Endodermal cell (in vitro differentiated cells): Measurements from ENCODE around the gene PEX1. TPM values are rescaled to one million over a fixed set of nuclear protein-coding genes. Genes with fewer than 3 reads are reported as not detected.
"Not testable (repeated sequence)": the region's sequence is repeated elsewhere in the genome, so short reads cannot be mapped to it uniquely, and the experiment has no call there.

Experiments used
- DNase-seq: peaks from one replicate; pipeline ENCODE4 v3.0.0-alpha.2; 2017
- H3K27ac ChIP-seq: 2 replicates; pipeline ENCODE4 v1.5.1; 2013; ENCODE audit warnings: mild to moderate bottlenecking, low read depth, low read length, moderate library complexity
- H3K27me3 ChIP-seq: 2 replicates; pipeline ENCODE4 v1.6.1; 2013; ENCODE audit warnings: mild to moderate bottlenecking, low read length, moderate library complexity; ENCODE audit not compliant: insufficient read depth, control insufficient read depth, poor library complexity, severe bottlenecking
- H3K36me3 ChIP-seq: 2 replicates; pipeline ENCODE4 v1.7.0; 2013; ENCODE audit warnings: mild to moderate bottlenecking, low read length, moderate library complexity; ENCODE audit not compliant: control insufficient read depth, insufficient read depth
- H3K4me1 ChIP-seq: one replicate; pipeline ENCODE4 v1.7.0; 2013; ENCODE audit warnings: low read length; ENCODE audit not compliant: control insufficient read depth, insufficient read depth
- H3K4me3 ChIP-seq: 2 replicates; pipeline ENCODE4 v1.5.1; 2013; ENCODE audit warnings: mild to moderate bottlenecking, low read length, moderate library complexity
- H3K9ac ChIP-seq: 2 replicates; pipeline ENCODE4 v1.6.1; 2013; ENCODE audit warnings: mild to moderate bottlenecking, low read length, moderate library complexity; ENCODE audit not compliant: poor library complexity, severe bottlenecking; ENCODE audit errors: extremely low read depth
- H3K9me3 ChIP-seq: 2 replicates; pipeline ENCODE4 v1.6.1; 2013; ENCODE audit warnings: mild to moderate bottlenecking, low read length, moderate library complexity; ENCODE audit not compliant: control insufficient read depth
- H3K27ac Mint-ChIP-seq: 2 replicates; pipeline ENCODE4 v1.8.0; 2020; ENCODE audit warnings: mixed read lengths
- H3K27me3 Mint-ChIP-seq: 2 replicates; pipeline ENCODE4 v1.8.0; 2021; ENCODE audit warnings: mild to moderate bottlenecking, mixed read lengths; ENCODE audit not compliant: insufficient read depth
- H3K36me3 Mint-ChIP-seq: 2 replicates; pipeline ENCODE4 v1.8.0; 2020; ENCODE audit warnings: low read depth, mixed read lengths
- H3K4me1 Mint-ChIP-seq: 2 replicates; pipeline ENCODE4 v1.8.0; 2020; ENCODE audit warnings: mixed read lengths
- H3K4me3 Mint-ChIP-seq: 2 replicates; pipeline ENCODE4 v1.8.0; 2020; ENCODE audit warnings: mild to moderate bottlenecking, moderate library complexity, mixed read lengths
- H3K9me3 Mint-ChIP-seq: 2 replicates; pipeline ENCODE4 v1.8.0; 2020; ENCODE audit warnings: mild to moderate bottlenecking, mixed read lengths
- CTCF ChIP-seq: fragments of 200-600 bp; sonication (generic); conservative IDR thresholded peaks from 2 replicates; pipeline ENCODE4 v1.5.0; 2021; ENCODE audit warnings: antibody characterized with exemption, mild to moderate bottlenecking
- WGBS, 2 experiments: methylation state at CpG; one replicate each; pipeline versions ENCODE4 v1.1.5 to v1.1.7; 2013; ENCODE audit warnings: missing lambda C conversion rate in 2 of 2, mixed read lengths in 1 of 2; ENCODE audit not compliant: insufficient coverage in 1 of 2, insufficient read length in 1 of 2; 5-methylcytosine and 5-hydroxymethylcytosine counted together
- total RNA-seq, 2 donors: library from RNA; stranded (reverse); fragmentation: NEBNext Ultra II Directional in 1 of 2; extraction: Animal tissue kit (Norgen Biotek cat#: 25700) in 1 of 2; gene quantifications; 2 replicates in 1 of 2; 3 replicates in 1 of 2; pipeline ENCODE4 v1.2.1, GENCODE V29; 2021

Gene PEX1
- total RNA-seq, 2 donors from 2014 or later: 26.1 to 34.0 TPM

- H3K27ac ChIP-seq, H3K9ac ChIP-seq, H3K4me1 ChIP-seq, H3K27me3 Mint-ChIP-seq, H3K27me3 ChIP-seq, H3K4me3 Mint-ChIP-seq, H3K4me3 ChIP-seq, H3K27ac Mint-ChIP-seq, H3K9me3 ChIP-seq, DNase-seq, H3K36me3 ChIP-seq: not testable (repeated sequence)
- Mint-ChIP-seq H3K36me3 (peaks cover 14% of the 10 kb centered on the region), H3K9me3 (peaks cover 11% of the 10 kb centered on the region), H3K4me1 (peaks cover 17% of the 10 kb centered on the region)
- 94 to 95% methylated on average over 9 to 10 of the region's 10 CpGs for WGBS, 2 experiments
Observed at GRCh38 chr7:92473989-92474388, 54.3 kb downstream of the PEX1 start.

GRCh38 chr7:92468589-92468988 lies 59.7 kb downstream of the PEX1 start:
- WGBS, 2 experiments: 93 to 100% methylated on average over 7 to 8 of the region's 9 CpGs
- peaks cover 26% of the 10 kb centered on the region for H3K9me3 Mint-ChIP-seq
- not testable (repeated sequence) for H3K4me1 ChIP-seq, H3K27me3 Mint-ChIP-seq, H3K4me3 Mint-ChIP-seq, H3K36me3 ChIP-seq, H3K4me1 Mint-ChIP-seq, H3K27me3 ChIP-seq, H3K9ac ChIP-seq, DNase-seq, H3K27ac ChIP-seq, H3K27ac Mint-ChIP-seq, H3K4me3 ChIP-seq, H3K9me3 ChIP-seq
- H3K36me3 Mint-ChIP-seq: peaks cover 28% of the 10 kb centered on the region

GRCh38 chr7:92466682-92467081 lies 61.6 kb downstream of the PEX1 start:
- 91% methylated on average over 2 of the region's 2 CpGs; no CpG with 5 or more reads in 1 of the 2 experiments for WGBS, 2 experiments
- no peak overlapping the region for H3K27ac ChIP-seq
- no peak overlapping the region for H3K27ac Mint-ChIP-seq
- H3K4me3 ChIP-seq: no peak overlapping the region
- peaks cover under 1% of the 10 kb centered on the region for H3K4me1 Mint-ChIP-seq
- no peak overlapping the region for H3K4me3 Mint-ChIP-seq
- no peak for TF ChIP-seq CTCF
- no peaks in the 10 kb centered on the region for H3K27me3 ChIP-seq
- H3K36me3 ChIP-seq: no peaks in the 10 kb centered on the region
- H3K36me3 Mint-ChIP-seq: peaks cover 28% of the 10 kb centered on the region
- H3K4me1 ChIP-seq: no peaks in the 10 kb centered on the region
- DNase-seq: no peak
- no peak overlapping the region for H3K9ac ChIP-seq
- peaks cover 26% of the 10 kb centered on the region for H3K9me3 Mint-ChIP-seq
- H3K9me3 ChIP-seq: peaks cover 5% of the 10 kb centered on the region
- H3K27me3 Mint-ChIP-seq: peaks cover 2% of the 10 kb centered on the region

GRCh38 chr7:92464515-92464914 lies 63.8 kb downstream of the PEX1 start:
- Mint-ChIP-seq H3K36me3 (peaks cover 19% of the 10 kb centered on the region), H3K4me3 (no peak overlapping the region), H3K27me3 (no peaks in the 10 kb centered on the region), H3K9me3 (peaks cover 20% of the 10 kb centered on the region), H3K4me1 (peaks cover 3% of the 10 kb centered on the region), H3K27ac (no peak overlapping the region)
- H3K27ac ChIP-seq: no peak overlapping the region
- no peak for DNase-seq
- 76 to 82% methylated on average over 3 of the region's 3 CpGs for WGBS, 2 experiments
- H3K4me3 ChIP-seq: no peak overlapping the region
- no peaks in the 10 kb centered on the region for H3K36me3 ChIP-seq
- no peak overlapping the region for H3K9ac ChIP-seq
- H3K4me1 ChIP-seq: no peaks in the 10 kb centered on the region
- TF ChIP-seq CTCF: no peak
- no peaks in the 10 kb centered on the region for H3K27me3 ChIP-seq
- H3K9me3 ChIP-seq: peaks cover 5% of the 10 kb centered on the region
